DOHH2 (cell line): ENCODE results near the gene PSAT1.
A peak's percentile ranks its signal among the peaks of the same experiment; 100 is the strongest.

ENCODE experiments used
- CTCF ChIP-seq: fragments of 200-600 bp; sonication (generic); IDR thresholded peaks from one replicate; pipeline ENCODE4 v1.5.1; 2014; ENCODE audit warnings: antibody characterized with exemption, mild to moderate bottlenecking, low read depth, low read length; ENCODE audit not compliant: poor library complexity, severe bottlenecking
- EZH2phosphoT487 ChIP-seq: fragments of 200-600 bp; sonication (generic); IDR thresholded peaks from 2 replicates; pipeline ENCODE4 v1.6.1; 2017; ENCODE audit warnings: borderline replicate concordance, mild to moderate bottlenecking, antibody characterized with exemption, low read length, moderate library complexity, mixed read lengths

- peak; percentile 15 for TF ChIP-seq CTCF
- TF ChIP-seq EZH2phosphoT487, result no peak
These were observed at the start of gene PSAT1 for GRCh38 chr9:78296893-78297671.
